Tibial artery (tissue), 4 donors: ENCODE measurements around the gene CA9.

Source experiments
- DNase-seq, 2 donors: peaks; one replicate each; pipeline ENCODE4 v3.0.0-alpha.2; 2019
- H3K27ac ChIP-seq, 2 donors: fragments of 200-600 bp; sonication (generic) in 1 of 2; 1 replicate in 1 of 2; 2 replicates in 1 of 2; pipeline ENCODE4 v1.5.1; 2018 to 2019; ENCODE audit warnings: mild to moderate bottlenecking in 1 of 2
- H3K27me3 ChIP-seq, 2 donors: fragments of 200-600 bp; sonication (generic) in 1 of 2; one replicate each; pipeline versions ENCODE4 v1.5.1 to v1.6.0; 2016 to 2019
- H3K36me3 ChIP-seq, 3 donors: fragments of 200-600 bp; sonication (generic) in 2 of 3; one replicate each; pipeline ENCODE4 v1.5.1; 2016 to 2019; ENCODE audit warnings: mild to moderate bottlenecking in 2 of 3
- H3K4me1 ChIP-seq, 4 donors: fragments of 200-600 bp; sonication (generic) in 2 of 4; 1 replicate in 3 of 4; 2 replicates in 1 of 4; pipeline ENCODE4 v1.5.1; 2016 to 2019
- H3K4me3 ChIP-seq, 2 donors: fragments of 200-600 bp; sonication (generic) in 1 of 2; 1 replicate in 1 of 2; 2 replicates in 1 of 2; pipeline ENCODE4 v1.5.1; 2018 to 2019; ENCODE audit warnings: mild to moderate bottlenecking in 2 of 2
- H3K9me3 ChIP-seq, 3 donors: fragments of 200-600 bp; sonication (generic) in 1 of 3; one replicate each; pipeline ENCODE4 v1.5.1; 2016 to 2019
- intact Hi-C: fragments of 100-400 bp; cut with DNase I; formaldehyde crosslinking; loops from one replicate; pipeline ENCODE4 v1.15.0; 2023; ENCODE audit warnings: low total_unique reads
- TF ChIP-seq, protein P1 (sequence below), 2 experiments: fragments of 200-600 bp in 1 of 2; fragments of 450-650 bp in 1 of 2; IDR thresholded peaks; one replicate each; pipeline ENCODE4 v1.5.1; 2017 to 2019; ENCODE audit warnings: antibody characterized with exemption in 2 of 2, mild to moderate bottlenecking in 1 of 2, moderate library complexity in 1 of 2

The CA9 gene

GRCh38 chr9:35675204-35675603 is 1.5 kb downstream of the CA9 start:
- H3K4me3 ChIP-seq, result peak overlapping the region; percentile 41 to 54
- intact Hi-C loops, result no loop called here

DNA sequence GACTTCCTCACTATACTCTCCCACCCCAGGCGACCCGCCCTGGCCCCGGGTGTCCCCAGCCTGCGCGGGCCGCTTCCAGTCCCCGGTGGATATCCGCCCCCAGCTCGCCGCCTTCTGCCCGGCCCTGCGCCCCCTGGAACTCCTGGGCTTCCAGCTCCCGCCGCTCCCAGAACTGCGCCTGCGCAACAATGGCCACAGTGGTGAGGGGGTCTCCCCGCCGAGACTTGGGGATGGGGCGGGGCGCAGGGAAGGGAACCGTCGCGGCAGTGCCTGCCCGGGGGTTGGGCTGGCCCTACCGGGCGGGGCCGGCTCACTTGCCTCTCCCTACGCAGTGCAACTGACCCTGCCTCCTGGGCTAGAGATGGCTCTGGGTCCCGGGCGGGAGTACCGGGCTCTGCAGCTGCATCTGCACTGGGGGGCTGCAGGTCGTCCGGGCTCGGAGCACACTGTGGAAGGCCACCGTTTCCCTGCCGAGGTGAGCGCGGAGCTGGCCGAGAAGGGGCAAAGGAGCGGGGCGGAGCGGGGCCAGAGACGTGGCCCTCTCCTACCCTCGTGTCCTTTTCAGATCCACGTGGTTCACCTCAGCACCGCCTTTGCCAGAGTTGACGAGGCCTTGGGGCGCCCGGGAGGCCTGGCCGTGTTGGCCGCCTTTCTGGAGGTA is 2.1 kb downstream of the CA9 start:
- Histone ChIP-seq H3K4me1 (peaks cover 0 to 45% (median 22%) of the 10 kb centered on the region in 4 donors), H3K27ac (peak overlapping the region; percentile 35 to 37), H3K9me3 (no peaks in the 10 kb centered on the region), H3K36me3 (no peaks in the 10 kb centered on the region), H3K27me3 (no peaks in the 10 kb centered on the region), H3K4me3 (peak overlapping the region; percentile 41 to 54)
- TF ChIP-seq, protein P1, sequence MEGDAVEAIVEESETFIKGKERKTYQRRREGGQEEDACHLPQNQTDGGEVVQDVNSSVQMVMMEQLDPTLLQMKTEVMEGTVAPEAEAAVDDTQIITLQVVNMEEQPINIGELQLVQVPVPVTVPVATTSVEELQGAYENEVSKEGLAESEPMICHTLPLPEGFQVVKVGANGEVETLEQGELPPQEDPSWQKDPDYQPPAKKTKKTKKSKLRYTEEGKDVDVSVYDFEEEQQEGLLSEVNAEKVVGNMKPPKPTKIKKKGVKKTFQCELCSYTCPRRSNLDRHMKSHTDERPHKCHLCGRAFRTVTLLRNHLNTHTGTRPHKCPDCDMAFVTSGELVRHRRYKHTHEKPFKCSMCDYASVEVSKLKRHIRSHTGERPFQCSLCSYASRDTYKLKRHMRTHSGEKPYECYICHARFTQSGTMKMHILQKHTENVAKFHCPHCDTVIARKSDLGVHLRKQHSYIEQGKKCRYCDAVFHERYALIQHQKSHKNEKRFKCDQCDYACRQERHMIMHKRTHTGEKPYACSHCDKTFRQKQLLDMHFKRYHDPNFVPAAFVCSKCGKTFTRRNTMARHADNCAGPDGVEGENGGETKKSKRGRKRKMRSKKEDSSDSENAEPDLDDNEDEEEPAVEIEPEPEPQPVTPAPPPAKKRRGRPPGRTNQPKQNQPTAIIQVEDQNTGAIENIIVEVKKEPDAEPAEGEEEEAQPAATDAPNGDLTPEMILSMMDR (IDR thresholded peaks at IDR 0.05), result no peak
- peak in 1 of 2 donors; percentile 75 for DNase-seq
- intact Hi-C loops, result no loop called here

More at GRCh38 chr9:35675204-35675603, 1.5 kb downstream of the CA9 start:
- no peaks in the 10 kb centered on the region for H3K27me3 ChIP-seq
- no peak for DNase-seq
- H3K36me3 ChIP-seq, result no peaks in the 10 kb centered on the region
- TF ChIP-seq, protein P1 (IDR thresholded peaks at IDR 0.05), result no peak
- H3K27ac ChIP-seq, result peak overlapping the region; percentile 35 to 37
- no peaks in the 10 kb centered on the region for H3K9me3 ChIP-seq
- H3K4me1 ChIP-seq, result peaks cover 0 to 45% (median 22%) of the 10 kb centered on the region in 4 donors

- H3K36me3 ChIP-seq, result peaks cover 25 to 27% (median 25%) of the 10 kb centered on the region in 3 donors
- TF ChIP-seq, protein P1 (IDR thresholded peaks at IDR 0.05), result no peak
- H3K9me3 ChIP-seq, result no peaks in the 10 kb centered on the region
- no peaks in the 10 kb centered on the region for H3K27me3 ChIP-seq
- H3K4me3 ChIP-seq, result no peak overlapping the region
- DNase-seq, result no peak
- peaks cover 0 to 61% (median 30%) of the 10 kb centered on the region in 4 donors for H3K4me1 ChIP-seq
- intact Hi-C loops, result no loop called here
- peak overlapping the region; percentile 30 to 97 for H3K27ac ChIP-seq
These were observed 5.4 kb downstream of the CA9 start for GRCh38 chr9:35679091-35679490.

GRCh38 chr9:35679766-35680330 is 6.1 kb downstream of the CA9 start:
- TF ChIP-seq, protein P1 (IDR thresholded peaks at IDR 0.05), result no peak
- intact Hi-C loops, result no loop called here
- Histone ChIP-seq H3K9me3 (no peaks in the 10 kb centered on the region), H3K27me3 (no peaks in the 10 kb centered on the region), H3K4me1 (peaks cover 0 to 62% (median 34%) of the 10 kb centered on the region in 4 donors), H3K36me3 (peaks cover 32 to 35% (median 32%) of the 10 kb centered on the region in 3 donors), H3K4me3 (no peak overlapping the region), H3K27ac (peak overlapping the region; percentile 96 to 97)
- DNase-seq, result peak in 1 of 2 donors; percentile 73

DNA sequence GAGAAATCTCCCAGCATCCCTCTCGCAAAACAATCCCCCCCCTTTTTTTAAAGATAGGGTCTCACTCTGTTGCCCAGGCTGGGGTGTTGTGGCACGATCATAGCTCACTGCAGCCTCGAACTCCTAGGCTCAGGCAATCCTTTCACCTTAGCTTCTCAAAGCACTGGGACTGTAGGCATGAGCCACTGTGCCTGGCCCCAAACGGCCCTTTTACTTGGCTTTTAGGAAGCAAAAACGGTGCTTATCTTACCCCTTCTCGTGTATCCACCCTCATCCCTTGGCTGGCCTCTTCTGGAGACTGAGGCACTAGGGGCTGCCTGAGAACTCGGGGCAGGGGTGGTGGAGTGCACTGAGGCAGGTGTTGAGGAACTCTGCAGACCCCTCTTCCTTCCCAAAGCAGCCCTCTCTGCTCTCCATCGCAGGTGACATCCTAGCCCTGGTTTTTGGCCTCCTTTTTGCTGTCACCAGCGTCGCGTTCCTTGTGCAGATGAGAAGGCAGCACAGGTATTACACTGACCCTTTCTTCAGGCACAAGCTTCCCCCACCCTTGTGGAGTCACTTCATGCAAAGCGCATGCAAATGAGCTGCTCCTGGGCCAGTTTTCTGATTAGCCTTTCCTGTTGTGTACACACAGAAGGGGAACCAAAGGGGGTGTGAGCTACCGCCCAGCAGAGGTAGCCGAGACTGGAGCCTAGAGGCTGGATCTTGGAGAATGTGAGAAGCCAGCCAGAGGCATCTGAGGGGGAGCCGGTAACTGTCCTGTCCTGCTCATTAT is 6.8 kb downstream of the CA9 start:
- Histone ChIP-seq H3K36me3 (peaks cover 39 to 42% (median 39%) of the 10 kb centered on the region in 3 donors), H3K27ac (peak overlapping the region; percentile 96 to 97), H3K27me3 (no peaks in the 10 kb centered on the region), H3K4me3 (no peak overlapping the region), H3K9me3 (no peaks in the 10 kb centered on the region), H3K4me1 (peaks cover 0 to 63% (median 36%) of the 10 kb centered on the region in 4 donors)
- DNase-seq, result peak in 1 of 2 donors; percentile 84
- intact Hi-C loops, result no loop called here
- TF ChIP-seq, protein P1 (IDR thresholded peaks at IDR 0.05), result no peak
